Lung microvascular endothelial cell (primary cell): ENCODE measurements around the gene KANK4. TPM values are rescaled to one million over a fixed set of nuclear protein-coding genes. Genes with fewer than 3 reads are reported as not detected.

Source experiments
- DNase-seq, 2 donors: peaks; one replicate each; pipeline versions ENCODE4 v3.0.0 to v3.0.0-alpha.2; 2010; ENCODE audit warnings: low read depth in 2 of 2
- total RNA-seq: library from RNA; depleted of rRNA; stranded (reverse); fragments of >200 nt; gene quantifications from 2 replicates; pipeline ENCODE4 v1.2.1, GENCODE V29; 2014

KANK4 gene
- total RNA-seq, 1 donor from 2014 or later, result not detected

- no peak for DNase-seq
Measured at GRCh38 chr1:62304975-62305374, 14.3 kb downstream of the KANK4 start.

GRCh38 chr1:62304515-62304914, 14.7 kb downstream of the KANK4 start:
- no peak for DNase-seq

- no peak for DNase-seq
Measured at GRCh38 chr1:62301726-62302390, 17.4 kb downstream of the KANK4 start.

GRCh38 chr1:62299426-62300200, 19.6 kb downstream of the KANK4 start:
- peak in 1 of 2 donors; percentile 18 for DNase-seq

- no peak for DNase-seq
Measured at GRCh38 chr1:62295921-62296491, 23.2 kb downstream of the KANK4 start.

- DNase-seq, result peak in 1 of 2 donors; percentile 8
Measured at GRCh38 chr1:62294261-62294660, 25.0 kb downstream of the KANK4 start.

GRCh38 chr1:62288662-62289061, 30.6 kb downstream of the KANK4 start:
- DNase-seq, result no peak

- no peak for DNase-seq
Measured at GRCh38 chr1:62288224-62288623, 31.0 kb downstream of the KANK4 start.

- DNase-seq, result peak in 1 of 2 donors; percentile 12
Measured at GRCh38 chr1:62286786-62287224, 32.4 kb downstream of the KANK4 start.

GRCh38 chr1:62285984-62286785, 33.0 kb downstream of the KANK4 start:
- peak in 1 of 2 donors; percentile 13 for DNase-seq

- DNase-seq, result no peak
Measured at GRCh38 chr1:62285440-62285839, 33.8 kb downstream of the KANK4 start.

GRCh38 chr1:62283986-62284385, 35.2 kb downstream of the KANK4 start:
- DNase-seq, result no peak

GRCh38 chr1:62282909-62283755, 36.1 kb downstream of the KANK4 start:
- DNase-seq, result no peak

- DNase-seq, result no peak
Measured at GRCh38 chr1:62281922-62282555, 37.2 kb downstream of the KANK4 start.

- no peak for DNase-seq
Measured at GRCh38 chr1:62280960-62281465, 38.2 kb downstream of the KANK4 start.

- no peak for DNase-seq
Measured at GRCh38 chr1:62280150-62280549, 39.1 kb downstream of the KANK4 start.

- no peak for DNase-seq
Measured at GRCh38 chr1:62276791-62277190, 42.4 kb downstream of the KANK4 start.

GRCh38 chr1:62274496-62275485, 44.4 kb downstream of the KANK4 start:
- DNase-seq, result no peak

- no peak for DNase-seq
Measured at GRCh38 chr1:62273953-62274352, 45.3 kb downstream of the KANK4 start.
